Gastroesophageal sphincter (tissue), 4 donors: ENCODE data around the gene HDAC11. TPM values are rescaled to one million over a fixed set of nuclear protein-coding genes. Genes with fewer than 3 reads are reported as not detected.

Experiments used
- ATAC-seq: fragments of 150-250 bp; one replicate; pipeline ENCODE4 v1.9.1; 2016; ENCODE audit warnings: mild to moderate bottlenecking, moderate library complexity
- H3K27ac ChIP-seq, 4 donors: fragments of 200-600 bp; sonication (generic) in 3 of 4; 1 replicate in 3 of 4; 2 replicates in 1 of 4; pipeline ENCODE4 v1.5.1; 2016 to 2019
- H3K27me3 ChIP-seq: fragments of 200-600 bp; sonication (generic); one replicate; pipeline ENCODE4 v1.5.1; 2019
- H3K36me3 ChIP-seq, 2 donors: fragments of 200-600 bp; sonication (generic); one replicate each; pipeline ENCODE4 v1.5.1; 2019; ENCODE audit warnings: control low read depth in 1 of 2
- H3K4me1 ChIP-seq, 3 donors: fragments of 200-600 bp; sonication (generic); 1 replicate in 2 of 3; 2 replicates in 1 of 3; pipeline ENCODE4 v1.5.1; 2016 to 2019; ENCODE audit warnings: control low read depth in 2 of 3
- H3K4me3 ChIP-seq, 2 donors: fragments of 200-600 bp; sonication (generic); one replicate each; pipeline ENCODE4 v1.5.1; 2019; ENCODE audit warnings: mild to moderate bottlenecking in 1 of 2, moderate library complexity in 1 of 2
- H3K9me3 ChIP-seq, 3 donors: fragments of 200-600 bp; sonication (generic); one replicate each; pipeline ENCODE4 v1.5.1; 2017 to 2019; ENCODE audit warnings: control low read depth in 2 of 3
- EP300 ChIP-seq: sonication (generic); formaldehyde crosslinking; IDR thresholded peaks from one replicate; pipeline ENCODE4 v1.6.1; 2017; ENCODE audit warnings: antibody characterized with exemption, mild to moderate bottlenecking
- POLR2A ChIP-seq, 2 donors: fragments of 450-650 bp; IDR thresholded peaks; one replicate each; pipeline ENCODE4 v1.6.1; 2017; ENCODE audit warnings: antibody characterized with exemption in 2 of 2, mild to moderate bottlenecking in 2 of 2, moderate library complexity in 1 of 2
- POLR2AphosphoS5 ChIP-seq: sonication (generic); formaldehyde crosslinking; IDR thresholded peaks from one replicate; pipeline ENCODE4 v1.6.1; 2017; ENCODE audit warnings: antibody characterized with exemption
- WGBS, 2 donors: methylation state at CpG; one replicate each; pipeline ENCODE4 v1.1.5; 2018; ENCODE audit warnings: low coverage in 1 of 2; 5-methylcytosine and 5-hydroxymethylcytosine counted together
- total RNA-seq, 4 donors: library from RNA; depleted of rRNA; stranded (reverse); fragments of >200 nt; gene quantifications; one replicate each; pipeline ENCODE4 v1.1.0, GENCODE V29; 2016
- TF ChIP-seq, protein P1 (sequence below), 4 experiments: fragments of 200-600 bp in 2 of 4; fragments of 450-650 bp in 2 of 4; sonication (generic) in 1 of 4; IDR thresholded peaks; one replicate each; pipeline ENCODE4 v1.5.1; 2017 to 2019; ENCODE audit warnings: antibody characterized with exemption in 4 of 4, mild to moderate bottlenecking in 2 of 4, moderate library complexity in 2 of 4

Gene HDAC11
- total RNA-seq, 4 donors from 2014 or later = 22.3 to 37.1 (median 30.0) TPM

DNA sequence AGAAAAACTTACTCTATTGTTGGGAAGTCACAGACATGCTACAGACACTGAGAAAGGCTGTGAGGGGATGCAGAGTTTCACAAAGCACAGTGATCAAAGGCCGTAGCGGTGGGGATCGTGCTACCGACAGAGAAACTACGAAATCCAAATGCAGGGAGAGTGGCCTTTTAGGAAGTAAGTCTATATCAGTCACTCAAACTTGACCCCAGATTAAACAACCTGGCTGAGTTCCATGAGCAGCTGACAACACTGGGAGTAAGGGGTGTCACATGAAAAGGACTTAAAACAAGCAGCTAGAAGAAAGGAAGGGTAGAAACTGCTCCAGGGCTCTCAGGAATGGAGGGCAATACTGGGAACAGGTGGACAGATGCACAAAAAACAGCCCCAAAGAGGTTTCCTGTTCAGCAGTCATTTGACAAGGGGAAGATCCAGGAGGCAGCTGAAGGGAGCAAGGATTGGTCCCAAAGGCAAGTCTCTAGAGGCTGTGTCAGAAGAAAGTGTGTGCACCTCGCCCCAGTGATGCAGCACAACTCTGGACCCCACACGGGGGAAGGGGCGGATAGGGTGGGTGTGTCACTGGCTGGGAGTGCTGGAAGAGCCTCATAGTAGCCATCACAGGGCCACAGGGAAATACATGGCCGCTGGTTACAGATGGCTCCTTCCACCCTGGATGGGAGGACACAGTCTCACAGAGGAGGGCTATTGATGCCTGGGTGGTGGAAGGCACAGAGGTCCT, 20.3 kb upstream of the HDAC11 start:
- H3K4me3 ChIP-seq = no peak overlapping the region
- no peak overlapping the region for H3K27ac ChIP-seq
- no peak for ATAC-seq
- H3K9me3 ChIP-seq = no peaks in the 10 kb centered on the region
- peaks cover 0 to 6% (median 0%) of the 10 kb centered on the region in 3 donors for H3K4me1 ChIP-seq
- H3K27me3 ChIP-seq = peaks cover 12% of the 10 kb centered on the region
- WGBS, 2 donors = 67 to 69% methylated on average over 6 of the region's 9 CpGs
- no peaks in the 10 kb centered on the region for H3K36me3 ChIP-seq
- TF ChIP-seq, protein P1, sequence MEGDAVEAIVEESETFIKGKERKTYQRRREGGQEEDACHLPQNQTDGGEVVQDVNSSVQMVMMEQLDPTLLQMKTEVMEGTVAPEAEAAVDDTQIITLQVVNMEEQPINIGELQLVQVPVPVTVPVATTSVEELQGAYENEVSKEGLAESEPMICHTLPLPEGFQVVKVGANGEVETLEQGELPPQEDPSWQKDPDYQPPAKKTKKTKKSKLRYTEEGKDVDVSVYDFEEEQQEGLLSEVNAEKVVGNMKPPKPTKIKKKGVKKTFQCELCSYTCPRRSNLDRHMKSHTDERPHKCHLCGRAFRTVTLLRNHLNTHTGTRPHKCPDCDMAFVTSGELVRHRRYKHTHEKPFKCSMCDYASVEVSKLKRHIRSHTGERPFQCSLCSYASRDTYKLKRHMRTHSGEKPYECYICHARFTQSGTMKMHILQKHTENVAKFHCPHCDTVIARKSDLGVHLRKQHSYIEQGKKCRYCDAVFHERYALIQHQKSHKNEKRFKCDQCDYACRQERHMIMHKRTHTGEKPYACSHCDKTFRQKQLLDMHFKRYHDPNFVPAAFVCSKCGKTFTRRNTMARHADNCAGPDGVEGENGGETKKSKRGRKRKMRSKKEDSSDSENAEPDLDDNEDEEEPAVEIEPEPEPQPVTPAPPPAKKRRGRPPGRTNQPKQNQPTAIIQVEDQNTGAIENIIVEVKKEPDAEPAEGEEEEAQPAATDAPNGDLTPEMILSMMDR (IDR thresholded peaks at IDR 0.05) = no peak
- no peak for TF ChIP-seq EP300
- no peak for TF ChIP-seq POLR2AphosphoS5
- no peak for TF ChIP-seq POLR2A (IDR thresholded peaks at IDR 0.05)

DNA sequence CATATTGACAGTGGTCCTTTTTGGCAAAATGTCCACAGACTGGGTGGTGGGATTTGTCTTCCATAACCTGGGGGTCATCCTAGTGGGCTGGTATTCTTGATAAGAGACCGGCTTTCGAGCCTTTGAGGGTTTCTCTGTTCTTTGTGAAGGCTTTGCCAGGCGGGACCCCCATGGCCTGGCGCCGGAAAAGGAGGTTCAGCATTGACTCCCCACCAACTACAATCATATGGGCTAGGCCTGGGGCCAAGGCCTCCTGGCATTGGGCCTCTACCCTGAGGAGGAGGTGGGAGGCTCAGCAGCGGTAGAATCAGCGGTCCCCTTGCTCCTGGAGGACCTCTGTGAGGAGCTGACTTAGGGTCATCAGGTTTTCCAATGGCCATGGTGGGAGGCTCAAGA, 19.8 kb upstream of the HDAC11 start:
- Histone ChIP-seq H3K27me3 (peaks cover 12% of the 10 kb centered on the region), H3K27ac (no peak overlapping the region), H3K4me3 (no peak overlapping the region), H3K4me1 (peaks cover 0 to 6% (median 0%) of the 10 kb centered on the region in 3 donors), H3K9me3 (no peaks in the 10 kb centered on the region), H3K36me3 (no peaks in the 10 kb centered on the region)
- WGBS, 2 donors = no CpG with 5 or more reads among the region's 7 CpGs
- ATAC-seq = no peak
- TF ChIP-seq EP300 (no peak), POLR2A (IDR thresholded peaks at IDR 0.05) (no peak), POLR2AphosphoS5 (no peak)
- TF ChIP-seq, protein P1 (IDR thresholded peaks at IDR 0.05) = no peak

DNA sequence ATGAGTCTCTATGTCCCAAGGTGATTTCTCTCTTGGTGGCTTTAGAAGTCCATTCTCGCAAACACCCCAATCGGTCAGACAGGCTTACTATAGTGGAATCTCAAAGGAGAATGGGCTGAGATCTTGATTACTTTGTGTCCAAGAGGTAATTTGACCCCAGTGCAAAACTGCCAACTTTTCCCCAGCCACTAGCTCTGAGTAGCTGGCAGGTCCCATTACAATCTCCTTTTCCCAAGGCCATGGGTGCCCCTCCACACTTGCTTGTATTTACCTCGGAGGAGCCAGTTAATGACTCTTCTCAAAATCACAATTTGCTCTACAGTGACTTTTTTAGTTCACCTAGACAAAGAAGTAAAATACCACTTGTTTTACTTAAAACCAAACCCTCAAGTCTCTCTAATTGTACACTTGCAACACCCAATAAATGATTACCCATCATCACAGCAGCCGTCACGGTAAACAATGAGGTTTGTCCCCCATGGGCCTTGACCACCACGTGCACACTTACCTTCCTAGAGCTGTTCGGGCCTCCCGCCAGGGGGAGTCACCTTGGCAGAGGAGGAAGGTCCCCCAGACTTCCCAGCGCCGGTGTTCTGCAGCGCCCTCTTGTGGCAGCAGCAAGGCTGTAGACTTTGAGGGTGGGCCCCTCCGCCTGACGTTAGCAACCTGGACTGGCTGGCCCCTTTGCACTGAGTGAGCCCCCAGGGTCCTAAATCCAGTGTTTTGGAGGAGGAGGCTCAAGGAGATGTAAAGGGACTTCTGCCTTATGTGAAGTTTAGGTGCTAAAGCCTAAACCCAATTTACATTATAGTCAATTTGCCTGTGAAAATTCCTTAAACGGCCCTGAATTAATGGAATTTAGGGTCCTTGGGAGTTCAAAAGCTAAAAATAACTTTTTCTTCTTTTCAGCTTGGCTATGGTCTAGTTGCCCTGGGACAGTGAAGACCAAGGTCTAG, 18.7 kb upstream of the HDAC11 start:
- H3K36me3 ChIP-seq = no peaks in the 10 kb centered on the region
- ATAC-seq = no peak
- H3K27me3 ChIP-seq = peaks cover 12% of the 10 kb centered on the region
- TF ChIP-seq, protein P1 (IDR thresholded peaks at IDR 0.05) = peak in 3 of 4 experiments; percentile 7 to 43 (median 13)
- TF ChIP-seq EP300 = no peak
- peaks cover 0 to 6% (median 0%) of the 10 kb centered on the region in 3 donors for H3K4me1 ChIP-seq
- H3K27ac ChIP-seq = no peak overlapping the region
- WGBS, 2 donors = 39 to 43% methylated on average over 4 to 10 of the region's 14 CpGs
- H3K4me3 ChIP-seq = no peak overlapping the region
- no peaks in the 10 kb centered on the region for H3K9me3 ChIP-seq

DNA sequence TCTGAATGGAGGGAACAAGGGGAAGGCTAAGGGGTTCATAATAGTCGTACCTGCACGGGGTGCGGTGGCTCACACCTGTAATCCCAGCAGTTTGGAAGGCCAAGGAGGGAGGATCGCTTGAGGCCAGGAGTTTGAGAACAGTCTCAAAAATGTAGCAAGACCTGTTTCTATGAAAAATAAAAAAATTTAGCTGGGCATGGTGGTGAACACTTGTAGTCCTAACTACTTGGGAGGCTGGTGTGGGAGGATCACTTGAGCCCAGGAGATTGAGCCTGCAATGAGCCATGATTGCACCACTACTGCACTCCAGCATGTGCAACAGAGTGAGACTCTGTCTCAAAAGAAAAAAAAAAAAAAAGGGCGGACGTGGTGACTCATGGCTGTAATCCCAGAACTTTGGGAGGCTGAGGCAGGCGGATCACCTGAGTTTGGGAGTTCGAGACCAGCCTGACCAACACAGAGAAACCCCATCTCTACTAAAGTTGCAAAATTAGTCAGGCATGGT, 17.9 kb upstream of the HDAC11 start:
- Histone ChIP-seq H3K36me3 (no peaks in the 10 kb centered on the region), H3K27ac (no peak overlapping the region), H3K27me3 (peaks cover 12% of the 10 kb centered on the region), H3K4me3 (no peak overlapping the region), H3K9me3 (no peaks in the 10 kb centered on the region), H3K4me1 (peaks cover 0 to 6% (median 0%) of the 10 kb centered on the region in 3 donors)
- 54 to 90% methylated on average over 5 to 8 of the region's 8 CpGs for WGBS, 2 donors
- no peak for TF ChIP-seq POLR2AphosphoS5
- TF ChIP-seq POLR2A (IDR thresholded peaks at IDR 0.05) = no peak
- no peak for TF ChIP-seq EP300
- TF ChIP-seq, protein P1 (IDR thresholded peaks at IDR 0.05) = no peak
- no peak for ATAC-seq
